GM12878 (cell line): ENCODE measurements around the gene WSCD2. TPM values are rescaled to one million over a fixed set of nuclear protein-coding genes. Genes with fewer than 3 reads are reported as not detected.

Experiments used
- ATAC-seq: fragments of 200-7000 bp; cut with Tn5 transposase; 3 replicates; pipeline ENCODE4 v1.9.1; 2020; ENCODE audit warnings: mild to moderate bottlenecking, moderate library complexity
- BruUV-seq: library from RNA; stranded (reverse); fragments of 400-500 nt; replicated peaks from 2 replicates; lab custom pipeline; 2021; lab: Mats Ljungman, UMichigan
- CTCF ChIA-PET: fragments of 300-600 bp; sonication (Branson Sonifier 250); formaldehyde crosslinking; extraction: SDS; loops from one replicate; lab custom pipeline; 2021; ENCODE audit warnings: inconsistent platforms; lab: Yijun Ruan, JAX
- POLR2A ChIA-PET: fragments of 350-600 bp; formaldehyde crosslinking; extraction: SDS; loops from one replicate; lab custom pipeline; 2021; ENCODE audit warnings: inconsistent platforms; lab: Charles Lee
- RAD21 ChIA-PET: fragments of 300-600 bp; sonication (Branson Sonifier 250); formaldehyde crosslinking; loops from one replicate; lab custom pipeline; 2023; ENCODE audit warnings: antibody characterized with exemption; ENCODE audit not compliant: unreplicated experiment; lab: Charles Lee
- SMC1A ChIA-PET: fragments of 300-600 bp; sonication (Branson Sonifier 250); formaldehyde crosslinking; loops from one replicate; lab custom pipeline; 2023; ENCODE audit not compliant: unreplicated experiment, uncharacterized antibody; lab: Charles Lee
- DNase-seq: peaks from one replicate; pipeline ENCODE4 v3.0.0-alpha.2; 2011; ENCODE audit warnings: low read depth, low spot score
- FAIRE-seq: peaks from 3 replicates; lab custom pipeline; 2011; peaks lifted over from hg19 to GRCh38; lab: Jason Lieb, UNC
- H2AFZ ChIP-seq: 2 replicates; pipeline ENCODE4 v1.6.0; 2011; ENCODE audit warnings: low read depth, low read length, control low read depth; ENCODE audit not compliant: control insufficient read depth
- H3K27ac ChIP-seq: 2 replicates; pipeline ENCODE4 v1.5.1; 2011; ENCODE audit warnings: control low read depth; ENCODE audit not compliant: control insufficient read depth, insufficient read depth
- H3K27me3 ChIP-seq, 2 experiments: replicated peaks in 1 of 2; 2 replicates each; pipeline versions ENCODE4 v1.6.0 to v1.6.1; 2011; ENCODE audit warnings: low read length in 1 of 2; ENCODE audit not compliant: control insufficient read depth in 2 of 2, insufficient read depth in 2 of 2
- H3K36me3 ChIP-seq, 2 experiments: 2 replicates each; pipeline ENCODE4 v1.5.1; 2011; ENCODE audit warnings: low read length in 1 of 2; ENCODE audit not compliant: control insufficient read depth in 2 of 2, insufficient read depth in 2 of 2
- H3K4me1 ChIP-seq: 2 replicates; pipeline ENCODE4 v1.6.1; 2011; ENCODE audit warnings: mild to moderate bottlenecking, low read length, moderate library complexity, mixed read lengths; ENCODE audit not compliant: control insufficient read depth, insufficient read depth
- H3K4me2 ChIP-seq: 2 replicates; pipeline ENCODE4 v1.6.0; 2011; ENCODE audit warnings: control low read depth; ENCODE audit not compliant: control insufficient read depth, insufficient read depth
- H3K4me3 ChIP-seq: fragments of 200-600 bp; sonication (generic); 2 replicates; pipeline ENCODE4 v1.5.1; 2016
- H3K79me2 ChIP-seq: 2 replicates; pipeline ENCODE4 v1.6.0; 2011; ENCODE audit warnings: low read length; ENCODE audit not compliant: control insufficient read depth, insufficient read depth
- H3K9ac ChIP-seq: 2 replicates; pipeline ENCODE4 v1.8.0; 2011; ENCODE audit warnings: low read length, control low read depth, mixed read lengths; ENCODE audit not compliant: control insufficient read depth, insufficient read depth
- H3K9me3 ChIP-seq: replicated peaks from 3 replicates; pipeline ENCODE4 v1.5.1; 2011; ENCODE audit warnings: mild to moderate bottlenecking, low read length; ENCODE audit not compliant: control insufficient read depth, insufficient read depth
- H4K20me1 ChIP-seq: 2 replicates; pipeline ENCODE4 v1.6.0; 2011; ENCODE audit not compliant: control insufficient read depth, insufficient read depth
- CBX5 ChIP-seq: sonication (generic); IDR thresholded peaks from 2 replicates; pipeline ENCODE4 v1.6.1; 2016; ENCODE audit warnings: low read depth, moderate library complexity, mild to moderate bottlenecking, inconsistent platforms
- ELK1 ChIP-seq: IDR thresholded peaks from 2 replicates; pipeline ENCODE4 v1.6.1; 2012; ENCODE audit warnings: low read depth, low read length, improper control_type of control experiment
- IRF4 ChIP-seq: IDR thresholded peaks from 2 replicates; pipeline ENCODE4 v1.6.1; 2011; ENCODE audit warnings: low read depth, low read length
- MEF2B ChIP-seq: fragments of 450-650 bp; IDR thresholded peaks from 2 replicates; pipeline ENCODE4 v1.6.1; 2018; ENCODE audit warnings: mild to moderate bottlenecking, moderate library complexity; ENCODE audit not compliant: partially characterized antibody, poor library complexity, severe bottlenecking
- MXI1 ChIP-seq: fragments of 150-350 bp; IDR thresholded peaks from 2 replicates; pipeline ENCODE4 v1.6.1; 2011; ENCODE audit warnings: low read depth, mild to moderate bottlenecking, inconsistent platforms, low read length, improper control_type of control experiment
- NKRF ChIP-seq: fragments of 450-650 bp; conservative IDR thresholded peaks from 2 replicates; pipeline ENCODE4 v1.6.1; 2017; ENCODE audit warnings: mild to moderate bottlenecking, moderate library complexity
- NR2C2 ChIP-seq: IDR thresholded peaks from 2 replicates; pipeline ENCODE4 v1.6.1; 2011; ENCODE audit warnings: borderline replicate concordance, low read depth; ENCODE audit not compliant: control insufficient read depth, insufficient read length
- POLR2AphosphoS2 ChIP-seq: IDR thresholded peaks from 2 replicates; pipeline ENCODE4 v1.6.1; 2011; ENCODE audit warnings: low read depth, mild to moderate bottlenecking, low read length, improper control_type of control experiment, moderate library complexity
- RBBP5 ChIP-seq: fragments of 200-600 bp; sonication (generic); conservative IDR thresholded peaks from 2 replicates; pipeline ENCODE4 v1.6.1; 2016
- SMAD1 ChIP-seq: fragments of 450-650 bp; IDR thresholded peaks from 2 replicates; pipeline ENCODE4 v1.6.1; 2018; ENCODE audit warnings: mild to moderate bottlenecking, low read depth; ENCODE audit not compliant: partially characterized antibody
- ZNF687 ChIP-seq: fragments of 450-650 bp; IDR thresholded peaks from 2 replicates; pipeline ENCODE4 v1.6.1; 2017; ENCODE audit warnings: mild to moderate bottlenecking, moderate library complexity
- WGBS: methylation state at CpG from one replicate; pipeline ENCODE4 v1.1.6; 2016; ENCODE audit warnings: low lambda C conversion rate; ENCODE audit not compliant: insufficient replicate concordance, insufficient coverage; ENCODE audit errors: missing lambda C conversion rate; 5-methylcytosine and 5-hydroxymethylcytosine counted together
- in situ Hi-C: fragments of 300-500 bp; cut with MboI; formaldehyde crosslinking; loops from 9 replicates; pipeline ENCODE4 v1.14.3; 2018; ENCODE audit warnings: mixed read lengths
- intact Hi-C: fragments of 100-400 bp; cut with micrococcal nuclease; formaldehyde crosslinking; loops from one replicate; pipeline ENCODE4 v1.14.2; 2022; ENCODE audit not compliant: unreplicated experiment
- polyA plus RNA-seq, 11 experiments: library from polyadenylated mRNA; depleted of rRNA in 4 of 11; unstranded in 6 of 11; stranded (reverse) in 5 of 11; fragments of >200 nt; fragmentation: Nextera tagmentation in 4 of 11; fragmentation: Illumina TruSeq in 1 of 11; extraction: Ambion mirVana in 4 of 11; extraction: Trizol in 1 of 11; gene quantifications; 1 replicate in 1 of 11; 2 replicates in 10 of 11; pipeline versions ENCODE4 v1.2.1 to v1.2.3, GENCODE V29; 2011 to 2016; ENCODE audit warnings: inconsistent platforms in 2 of 11, missing spikeins in 2 of 11, low read depth in 1 of 11
- total RNA-seq, 4 experiments: library from RNA; depleted of rRNA in 3 of 4; stranded (reverse); fragments of >200 nt in 3 of 4; fragmentation: Illumina TruSeq in 1 of 4; extraction: Trizol in 1 of 4; gene quantifications; 2 replicates each; pipeline versions ENCODE4 v1.2.1 to v1.2.3, GENCODE V29; 2013 to 2021

WSCD2 gene
- total and polyA plus RNA-seq, 10 of the 15 experiments (the other 5 are each of a cell fraction or from before 2014, with no cell fraction given): 0.41 TPM; not detected in 9

- WGBS: 3% methylated on average over 4 of the region's 4 CpGs
- CTCF ChIA-PET: no interaction called here
- RAD21 ChIA-PET: interaction anchor here (0.7 kb wide), 1 partner anchor 14 kb away, joined by 3 read pairs; no protein-coding TSS in a partner anchor
- Histone ChIP-seq H3K4me2 (no peak overlapping the region), H3K9me3 (no peaks in the 10 kb centered on the region), H2AFZ (no peak overlapping the region), H3K4me1 (peaks cover 6% of the 10 kb centered on the region; the same call in 1 of the 2 replicates), H3K9ac (no peak overlapping the region), H3K4me3 (no peak overlapping the region), H3K27me3 (no peaks in the 10 kb centered on the region), H3K27ac (no peak overlapping the region), H3K79me2 (no peaks in the 10 kb centered on the region), H3K36me3 (no peaks in the 10 kb centered on the region), H4K20me1 (no peaks in the 10 kb centered on the region)
- in situ Hi-C loops: no loop called here
- POLR2A ChIA-PET: no interaction called here
- intact Hi-C loops: no loop called here
- DNase-seq (no peak), FAIRE-seq (no peak), ATAC-seq (no peak)
- SMC1A ChIA-PET: no interaction called here
- no TSS peak for BruUV-seq
- no peak for TF ChIP-seq NR2C2
- no peak for TF ChIP-seq SMAD1
- no peak for TF ChIP-seq ELK1
- TF ChIP-seq MEF2B: no peak
- no peak for TF ChIP-seq RBBP5
- TF ChIP-seq CBX5: no peak
Measured at GRCh38 chr12:108116254-108116653, 12.8 kb upstream of the WSCD2 start.

- no peaks in the 10 kb centered on the region for H4K20me1 ChIP-seq
- ChIA-PET POLR2A (no interaction called here), CTCF (no interaction called here), RAD21 (no interaction called here), SMC1A (no interaction called here)
- H3K79me2 ChIP-seq: no peaks in the 10 kb centered on the region
- no peak overlapping the region for H3K9ac ChIP-seq
- no peaks in the 10 kb centered on the region for H3K9me3 ChIP-seq
- no peaks in the 10 kb centered on the region for H3K36me3 ChIP-seq
- FAIRE-seq: no peak
- 100% methylated on average over 1 of the region's 1 CpG for WGBS
- no peak overlapping the region for H3K4me2 ChIP-seq
- H3K4me1 ChIP-seq: peaks cover 6% of the 10 kb centered on the region; the same call in 1 of the 2 replicates
- intact Hi-C loops: no loop called here
- no peak for ATAC-seq
- no TSS peak for BruUV-seq
- no peak overlapping the region for H2AFZ ChIP-seq
- H3K27me3 ChIP-seq: no peaks in the 10 kb centered on the region
- no peak for DNase-seq
- in situ Hi-C loops: no loop called here
- H3K27ac ChIP-seq: no peak overlapping the region
- H3K4me3 ChIP-seq: no peak overlapping the region
- TF ChIP-seq MEF2B (no peak), NKRF (no peak), MXI1 (no peak), ZNF687 (no peak), POLR2AphosphoS2 (no peak), IRF4 (no peak)
Measured at GRCh38 chr12:108116699-108117098, 12.4 kb upstream of the WSCD2 start.
